COLO829 (cell line): Measurements from ENCODE around the gene SPRYD3.
"Not testable (repeated sequence)": the region's sequence is repeated elsewhere in the genome, so short reads cannot be mapped to it uniquely, and the experiment has no call there.

Experiments used
- DNase-seq: peaks from one replicate; pipeline ENCODE4 v3.0.0; 2012; ENCODE audit warnings: low spot score

The SPRYD3 gene

DNA sequence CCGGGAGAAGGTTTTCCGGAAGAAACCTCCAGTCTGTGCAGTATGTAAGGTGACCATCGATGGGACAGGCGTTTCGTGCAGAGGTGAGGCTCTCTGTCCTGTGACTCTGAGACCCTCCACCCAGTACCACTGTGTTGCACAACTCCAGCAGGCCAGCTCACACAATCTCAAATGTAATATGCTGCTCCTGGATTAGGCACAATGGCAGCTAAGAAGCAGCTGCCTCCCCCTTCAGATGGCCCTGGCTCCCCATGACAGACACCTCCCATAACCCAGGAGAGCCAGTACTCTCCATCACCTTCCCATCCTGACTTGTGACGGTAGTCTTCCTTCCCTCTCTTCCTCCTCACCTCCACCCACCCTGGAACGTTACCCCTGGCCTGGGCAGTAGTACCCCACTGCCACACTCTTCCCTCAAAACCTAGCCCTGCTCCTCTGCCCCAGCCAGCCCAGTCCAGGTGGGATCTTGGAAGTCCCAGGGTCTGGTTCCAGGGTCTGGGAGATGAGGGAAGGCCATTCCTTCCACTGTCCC, 27.2 kb downstream of the SPRYD3 start:
- no peak for DNase-seq

DNA sequence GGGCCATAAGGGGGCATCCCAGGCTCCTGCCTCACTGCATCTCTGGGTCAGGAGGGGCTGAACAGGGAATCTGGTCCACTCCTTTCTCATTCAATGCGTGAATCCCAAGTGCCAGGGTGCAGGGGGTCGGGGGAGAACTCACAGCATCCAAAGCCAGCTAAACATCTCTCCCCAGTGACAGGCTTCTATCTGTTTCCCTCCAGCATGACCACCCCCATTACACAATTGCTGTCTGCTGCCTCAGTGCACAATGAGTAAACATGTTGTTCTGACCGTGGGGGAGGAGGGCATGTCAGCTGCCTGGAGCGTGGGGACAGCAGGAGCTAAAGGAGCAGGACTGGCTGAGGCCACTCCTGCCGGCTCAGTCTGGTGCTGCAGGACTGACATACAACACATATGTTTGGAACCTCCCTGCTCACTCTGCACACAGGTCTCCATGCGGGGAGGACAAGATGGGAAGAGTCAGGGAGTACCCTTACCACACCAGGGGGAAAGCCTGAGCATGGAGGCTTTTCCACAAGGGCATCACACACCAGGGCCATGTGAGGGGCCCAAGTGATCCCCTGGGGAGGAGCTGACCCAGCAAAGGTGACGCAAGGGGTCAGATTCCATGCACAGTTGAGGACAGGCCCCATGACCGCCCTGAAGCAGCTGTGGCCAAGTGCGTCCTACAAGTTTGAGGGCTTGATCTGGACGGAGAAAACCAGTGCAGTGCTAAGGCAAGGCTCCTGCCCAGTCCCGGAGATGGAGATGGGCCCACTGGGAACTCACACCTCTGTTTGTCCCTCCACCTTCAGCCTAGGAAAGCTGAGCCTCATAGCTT, 27.9 kb downstream of the SPRYD3 start:
- no peak for DNase-seq

DNA sequence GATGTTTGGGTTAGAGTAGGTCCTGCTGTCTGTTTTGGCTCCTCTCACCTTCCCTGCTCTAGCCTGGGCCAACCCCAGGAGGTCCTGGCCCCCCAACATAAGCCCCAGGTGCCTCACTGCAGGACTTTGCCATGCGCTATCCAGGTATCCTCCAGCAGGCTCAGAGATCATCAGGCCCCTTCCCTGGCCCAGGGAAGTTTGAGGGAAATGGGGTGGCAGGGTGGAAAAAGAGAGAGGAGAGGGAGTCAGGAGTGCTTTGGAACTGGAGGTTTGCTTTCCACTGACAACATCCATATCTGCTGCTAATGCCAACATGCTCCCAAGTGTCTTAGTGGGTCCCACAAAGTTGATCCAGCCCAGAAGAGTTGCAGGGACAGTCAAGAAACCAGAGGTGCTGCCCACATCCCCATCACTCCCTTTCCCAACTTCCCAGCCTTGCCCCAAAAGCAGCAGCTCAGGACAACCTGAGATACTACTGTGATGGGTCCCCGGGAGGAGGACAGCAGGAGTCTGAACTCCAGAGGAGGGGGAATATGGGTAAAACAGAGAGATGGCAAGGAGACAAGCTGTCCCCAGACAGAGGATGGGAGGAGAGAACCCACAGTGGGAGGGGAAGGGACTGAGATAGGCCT, 28.6 kb downstream of the SPRYD3 start:
- no peak for DNase-seq

DNA sequence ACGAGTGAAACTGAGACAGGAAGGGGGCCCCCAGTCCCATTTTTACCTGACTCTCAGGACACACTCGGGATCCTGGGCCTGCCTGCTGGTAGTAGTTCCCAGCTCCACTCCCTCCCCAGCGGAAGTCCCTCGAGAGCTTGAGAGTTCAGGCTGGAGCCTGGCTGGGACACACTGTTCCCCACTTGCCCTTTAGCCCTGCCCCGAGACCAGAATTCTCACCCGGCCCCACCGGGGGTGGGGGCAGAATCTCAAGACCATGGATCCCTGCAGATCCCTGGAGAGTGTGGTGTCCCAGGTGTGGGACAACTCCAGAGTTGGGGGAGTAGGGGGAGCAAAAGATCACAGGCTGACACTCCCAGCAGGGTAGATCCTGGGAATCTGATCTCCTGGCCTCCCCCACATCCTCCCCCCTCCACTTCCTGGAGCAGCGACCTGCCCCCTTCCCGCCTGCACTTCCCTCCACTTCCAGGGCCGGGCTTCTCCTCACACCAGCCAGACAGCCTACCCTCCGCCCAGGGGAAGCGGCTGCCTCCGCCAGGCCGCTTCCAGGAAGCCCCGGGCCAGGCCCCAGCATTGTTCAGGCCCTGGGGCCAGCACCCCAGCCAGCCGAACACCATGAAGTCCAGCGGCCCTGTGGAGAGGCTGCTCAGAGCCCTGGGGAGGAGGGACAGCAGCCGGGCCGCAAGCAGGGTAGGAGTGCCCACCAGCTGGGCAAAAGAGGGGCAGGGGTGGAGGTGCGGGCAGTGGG, 29.4 kb downstream of the SPRYD3 start, which contains the start of gene TNS2:
TSS of gene TNS2 (plus strand) at position 495 of the 748 bp plus-strand sequence. CDS start at position 616, 121 bp downstream.
- DNase-seq, result no peak

DNA sequence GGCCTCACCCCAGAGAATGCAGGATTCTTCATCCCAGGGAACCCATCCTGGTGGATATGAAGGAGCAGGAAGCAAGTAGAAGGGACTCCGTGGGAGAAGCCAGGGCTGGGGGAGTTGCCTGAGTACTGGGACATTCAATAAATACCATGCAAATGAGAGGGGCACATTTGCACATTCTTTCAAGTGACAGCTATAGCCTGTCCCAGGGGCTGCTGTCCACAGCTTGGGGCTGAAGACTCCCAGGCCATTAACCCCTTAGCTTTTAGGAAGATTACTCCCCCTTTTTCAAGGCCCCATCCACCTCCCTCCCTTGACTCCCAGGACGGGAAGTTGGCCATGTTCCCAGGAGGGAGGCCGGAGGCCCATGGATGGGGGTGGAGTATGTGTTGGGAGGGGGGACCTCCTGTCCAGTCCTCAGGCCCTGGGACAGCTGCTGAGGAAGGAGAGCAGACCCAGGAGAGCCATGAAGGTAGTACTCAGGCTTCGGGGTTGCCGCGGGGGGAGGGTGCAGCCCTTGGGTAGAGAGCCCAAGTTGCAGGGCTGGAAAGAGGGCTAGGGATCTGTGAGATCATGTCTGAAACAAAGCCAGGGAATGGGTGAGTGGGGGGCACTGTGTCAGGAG, 30.3 kb downstream of the SPRYD3 start:
- no peak for DNase-seq

DNA sequence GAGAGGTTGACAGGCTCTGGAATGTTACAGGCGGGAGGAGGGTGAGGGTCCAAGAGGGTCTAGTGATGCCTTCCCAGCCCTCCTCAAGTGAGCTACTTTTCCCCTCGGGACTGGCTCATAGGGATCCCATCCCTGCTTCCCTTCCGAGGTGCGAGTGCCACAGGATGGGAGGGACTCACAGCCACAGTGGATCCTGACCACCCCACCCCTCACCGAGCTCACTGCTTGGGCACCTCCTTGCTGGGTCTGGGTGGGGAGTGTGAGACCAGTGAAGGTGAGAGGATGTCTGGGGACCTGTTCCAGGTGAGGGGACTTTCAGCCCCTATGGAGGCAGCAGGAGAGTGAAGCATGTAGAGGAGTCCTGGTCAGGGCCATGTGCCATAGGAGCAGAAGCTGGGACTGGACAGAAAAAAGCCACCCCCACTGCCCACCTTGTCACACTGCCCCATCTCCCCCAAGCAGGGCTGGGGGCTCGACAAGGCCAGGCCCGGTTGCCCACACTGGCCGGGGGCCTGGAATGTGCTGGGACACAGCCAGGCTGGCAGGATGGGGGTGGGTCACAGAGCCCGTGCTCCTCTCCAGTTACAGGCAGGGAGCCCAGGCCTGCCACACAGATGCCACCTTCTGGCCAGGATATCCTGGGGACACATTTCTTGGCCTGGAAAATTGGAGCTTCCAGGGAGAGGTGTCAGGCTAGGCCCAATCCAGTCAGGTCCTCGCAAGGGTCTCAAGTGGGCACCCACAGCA, 31.0 kb downstream of the SPRYD3 start:
- no peak for DNase-seq

DNA sequence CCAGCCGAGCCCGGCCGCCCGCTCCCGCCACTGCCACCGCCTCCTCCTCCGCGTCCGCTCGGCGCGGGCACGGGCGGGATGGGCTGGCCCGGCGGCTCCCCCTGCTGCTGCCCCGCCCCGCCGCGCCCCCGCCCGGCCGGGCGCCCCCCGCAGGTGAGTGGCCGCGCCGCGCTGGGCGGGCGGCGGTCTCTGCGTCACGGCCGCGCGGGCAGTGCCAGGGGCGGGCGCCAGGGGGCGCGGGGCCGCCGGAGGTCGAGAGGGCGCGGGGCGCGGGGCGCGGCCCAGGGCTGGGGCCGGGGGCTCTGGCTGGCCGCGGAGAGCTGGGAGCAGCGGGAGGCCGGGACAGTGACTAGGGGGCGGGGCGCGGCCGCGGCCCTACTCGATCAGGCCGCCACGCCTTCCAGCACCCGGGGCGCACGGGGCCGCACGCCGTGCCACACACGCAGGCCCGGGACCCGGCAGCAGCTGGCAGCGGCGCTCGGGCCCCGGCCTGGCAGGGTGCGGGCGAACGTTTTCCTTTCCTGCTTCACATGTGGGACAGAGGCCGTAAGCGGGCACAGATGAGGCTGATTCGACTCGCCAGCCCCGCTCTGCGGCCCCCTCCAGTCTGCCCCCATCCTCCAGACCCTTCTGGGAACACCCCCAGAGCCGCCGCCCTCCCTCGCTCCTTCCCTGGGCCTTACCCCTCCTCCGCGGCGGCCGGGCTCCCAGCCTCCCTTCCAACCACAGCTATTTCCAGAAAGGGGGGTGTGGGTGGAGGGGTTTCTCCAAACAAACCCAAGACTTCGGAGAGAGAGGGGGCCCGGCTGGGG, 31.8 kb downstream of the SPRYD3 start:
- no peak for DNase-seq

DNA sequence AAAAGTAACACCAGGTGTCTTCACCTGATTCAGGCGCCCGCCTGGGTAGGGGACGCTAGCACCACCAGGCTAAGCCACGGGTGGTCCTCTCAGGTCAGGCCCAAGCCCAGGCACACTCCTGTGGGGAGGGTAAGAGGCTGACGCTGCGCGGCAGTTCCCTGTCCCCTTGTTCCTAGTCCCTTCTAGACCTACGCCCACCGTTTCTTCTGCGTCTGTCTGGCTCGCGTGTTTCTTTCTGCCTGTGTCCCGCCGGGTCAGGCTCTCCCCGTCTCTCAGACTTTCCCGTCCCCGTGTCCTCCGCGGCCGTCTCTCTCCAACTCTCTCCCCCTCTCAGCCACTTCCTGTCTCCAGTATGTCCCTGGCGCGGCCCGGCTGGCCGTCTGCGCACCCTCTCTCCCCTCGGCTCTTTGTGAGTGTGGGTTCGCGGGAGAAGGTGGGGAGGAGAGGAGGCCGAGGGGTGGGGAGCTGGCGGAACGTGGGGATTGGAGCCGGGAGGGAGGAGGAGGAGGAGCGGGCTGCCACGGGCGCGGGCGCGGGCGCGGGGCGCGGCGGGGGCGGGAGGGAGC, 32.5 kb downstream of the SPRYD3 start:
- DNase-seq, result no peak

DNA sequence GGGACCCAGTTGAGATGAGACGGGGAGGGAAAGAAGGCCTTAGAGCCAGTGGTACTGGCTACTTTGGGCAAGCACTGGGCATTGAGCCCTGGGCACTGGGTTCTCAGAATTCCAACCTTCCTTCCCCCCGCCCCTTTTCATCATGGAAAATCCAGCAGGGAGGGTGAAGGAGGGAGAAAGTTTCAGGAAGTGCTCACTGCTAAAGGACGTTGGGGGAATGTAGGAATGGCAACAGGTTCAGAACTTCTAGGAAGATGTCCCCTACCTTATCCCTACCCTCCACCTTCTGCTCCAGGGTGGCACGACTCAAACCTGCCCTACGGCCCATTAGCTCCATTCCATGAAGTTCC, 33.5 kb downstream of the SPRYD3 start:
- no peak for DNase-seq

DNA sequence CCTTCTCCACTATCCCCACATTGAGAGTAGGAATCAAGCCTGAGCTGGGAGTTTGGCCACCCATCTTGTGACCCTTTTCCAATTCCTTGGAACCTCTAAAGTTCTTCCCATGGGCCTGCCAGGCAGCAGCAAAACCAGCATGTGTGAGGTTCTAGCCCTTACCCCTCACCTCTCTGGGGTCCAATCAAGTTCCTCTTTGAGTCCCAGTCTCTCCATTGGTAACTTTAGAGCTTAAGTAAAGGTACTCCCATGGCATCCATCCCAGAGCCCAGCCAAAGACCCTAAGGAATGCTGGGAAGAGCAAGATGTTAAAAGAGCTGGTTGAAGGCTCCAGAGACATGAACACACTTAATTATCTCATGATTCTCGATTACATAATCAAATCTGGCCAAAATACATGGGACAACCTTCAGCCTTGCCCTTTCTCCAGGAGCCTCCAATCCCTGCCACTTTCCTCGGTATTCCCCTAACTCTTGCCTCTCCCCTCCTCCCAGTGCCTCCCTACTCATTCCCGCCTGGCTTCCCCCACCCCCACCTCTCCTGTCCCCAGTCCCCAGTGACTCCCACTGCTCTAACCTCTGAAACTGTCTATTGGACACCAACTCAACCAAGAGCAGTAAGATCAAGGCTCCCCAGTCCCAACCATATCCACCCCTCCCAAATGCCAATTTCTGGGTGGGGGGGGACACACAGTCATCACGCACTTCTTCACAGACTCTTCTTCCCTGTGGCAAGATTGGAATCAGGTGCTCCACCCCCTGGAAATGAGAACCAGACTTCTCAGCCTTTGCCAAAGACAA, 34.1 kb downstream of the SPRYD3 start:
- DNase-seq, result no peak

DNA sequence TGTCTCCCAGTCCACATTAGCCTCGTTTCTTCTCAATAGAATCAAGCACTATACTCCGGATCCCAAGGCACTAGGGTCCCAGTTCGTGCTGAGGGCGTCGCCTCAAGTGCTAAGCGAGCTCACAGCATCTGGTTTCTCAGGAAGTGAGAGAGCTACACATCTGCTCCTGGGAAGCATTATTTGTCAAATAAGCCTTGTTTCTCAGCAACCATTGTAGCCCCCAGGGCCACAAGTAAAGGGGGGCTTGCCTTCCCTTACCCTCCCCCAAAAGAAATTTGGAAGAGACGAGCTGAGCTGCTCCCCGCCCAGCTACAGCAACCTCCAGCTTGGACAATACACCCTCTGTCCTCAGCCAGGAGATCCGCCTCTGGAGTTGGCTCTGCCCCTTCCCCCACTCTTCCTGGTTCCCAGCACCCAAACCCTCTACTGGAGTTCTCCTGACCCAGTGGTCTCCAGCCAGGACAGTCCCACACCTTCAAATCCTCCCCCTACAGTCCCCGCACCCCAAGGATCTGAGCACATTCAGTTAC, 35.1 kb downstream of the SPRYD3 start:
- DNase-seq, result peak; percentile 83

DNA sequence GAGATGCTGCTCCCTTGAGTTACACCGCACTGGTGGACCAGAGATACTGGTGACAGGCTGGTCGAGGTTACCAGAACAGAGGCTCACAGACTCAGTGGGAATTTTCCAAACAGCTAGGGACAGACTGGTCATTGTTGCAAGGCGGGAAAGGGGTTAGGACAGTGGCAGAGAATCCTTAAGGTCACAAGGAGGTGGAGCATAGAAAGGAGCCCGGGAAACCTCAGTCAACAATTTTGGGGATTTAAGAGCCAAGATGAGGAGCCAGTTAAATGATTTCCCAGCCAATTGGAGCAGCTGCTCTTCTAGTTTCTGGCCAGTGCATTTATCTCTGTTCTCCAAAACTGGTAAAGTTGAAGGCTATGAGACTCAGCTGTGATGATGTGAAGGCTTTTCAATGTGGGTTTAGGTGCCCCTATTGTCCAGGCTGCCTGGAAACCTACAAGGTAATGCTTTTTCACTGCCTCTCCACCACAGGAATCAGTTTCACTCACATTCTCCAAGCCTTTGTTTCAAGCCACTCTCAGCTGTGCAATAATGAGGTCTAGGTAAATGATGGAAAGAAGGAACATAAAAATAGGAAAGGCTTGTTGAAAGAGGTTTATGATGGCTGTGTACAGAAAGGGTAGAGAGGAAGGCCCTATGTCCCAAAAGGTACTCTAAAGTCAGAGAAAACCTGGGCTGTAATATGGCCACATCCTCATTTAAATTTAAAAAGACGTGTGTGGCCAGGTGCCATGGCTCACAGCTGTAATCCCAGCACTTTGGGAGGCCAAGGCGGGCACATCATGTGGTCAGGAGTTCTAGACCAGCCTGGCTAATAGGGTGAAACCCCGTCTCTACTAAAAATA, 36.4 kb downstream of the SPRYD3 start:
- no peak for DNase-seq

DNA sequence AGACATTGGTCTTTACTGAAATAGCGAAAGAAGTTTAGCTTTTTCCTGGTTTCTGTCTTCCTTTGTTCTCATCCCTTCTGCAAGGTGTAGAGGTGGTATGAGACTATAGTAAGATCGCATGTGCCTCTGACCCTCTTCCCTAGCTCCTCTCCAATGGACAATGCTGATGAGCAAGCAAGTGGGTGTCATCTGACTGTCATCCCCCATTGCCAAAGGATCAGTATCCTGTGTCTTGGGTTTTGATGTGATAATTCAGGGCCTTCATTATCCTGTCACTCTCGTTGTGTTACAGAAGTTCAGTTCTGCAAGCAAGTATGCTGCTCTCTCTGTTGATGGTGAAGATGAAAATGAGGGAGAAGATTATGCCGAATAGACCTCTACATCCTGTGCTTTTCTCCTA, 39.3 kb downstream of the SPRYD3 start:
- DNase-seq, result no peak

DNA sequence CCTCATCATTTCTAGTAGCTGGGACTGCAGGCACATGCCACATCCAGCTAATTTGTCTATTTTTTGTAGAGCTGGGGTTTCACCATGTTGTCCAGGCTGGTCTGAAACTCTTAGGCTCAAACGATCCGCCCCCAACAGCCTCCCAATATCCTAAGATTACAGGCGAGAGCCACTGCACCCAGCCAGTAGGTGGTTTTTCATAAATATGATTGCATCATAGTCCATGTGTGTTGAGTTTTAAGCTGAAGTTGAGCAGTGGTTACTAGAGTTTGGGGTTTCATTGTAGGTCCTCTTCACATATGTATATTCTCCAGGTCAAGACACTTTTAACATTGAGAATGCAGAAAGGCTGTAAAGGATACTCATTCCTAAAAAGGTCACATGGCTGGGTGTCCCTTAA, 42.4 kb downstream of the SPRYD3 start:
- no peak for DNase-seq

DNA sequence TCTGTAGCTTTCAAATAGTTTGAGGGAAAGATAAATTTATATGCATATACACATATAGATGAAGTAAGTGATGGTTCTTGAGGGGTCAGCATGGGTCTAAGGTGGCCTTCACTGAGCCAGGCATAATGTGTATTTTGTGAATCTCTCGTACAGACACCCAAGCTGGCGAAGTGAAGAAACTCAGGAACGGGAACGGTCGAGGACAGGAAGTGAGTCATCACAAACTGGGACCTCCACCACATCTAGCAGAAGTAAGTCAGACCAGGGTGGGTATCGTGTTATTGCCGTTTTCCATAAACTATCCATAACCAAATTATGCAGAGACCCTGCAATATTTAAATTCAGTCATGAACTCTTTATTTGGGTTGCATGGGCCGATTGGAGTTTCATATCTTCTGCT, 44.7 kb downstream of the SPRYD3 start:
- no peak for DNase-seq

DNA sequence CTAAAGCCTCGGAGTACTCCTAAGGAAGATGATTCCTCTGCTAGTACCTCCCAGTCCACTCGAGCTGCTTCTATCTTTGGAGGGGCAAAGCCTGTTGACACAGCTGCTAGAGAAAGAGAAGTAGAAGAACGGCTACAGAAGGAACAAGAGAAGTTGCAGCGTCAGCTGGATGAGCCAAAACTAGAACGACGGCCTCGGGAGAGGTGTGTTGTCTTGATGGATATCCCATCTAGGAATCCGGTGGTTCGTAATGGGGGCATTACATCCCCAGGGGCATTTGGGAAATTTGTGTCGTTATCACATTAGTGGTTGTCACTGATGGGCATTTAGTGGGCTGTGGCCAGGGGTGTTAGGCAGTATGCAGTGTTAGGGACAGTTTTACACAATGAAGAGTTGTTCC, 45.4 kb downstream of the SPRYD3 start:
- DNase-seq, result not testable (repeated sequence)

DNA sequence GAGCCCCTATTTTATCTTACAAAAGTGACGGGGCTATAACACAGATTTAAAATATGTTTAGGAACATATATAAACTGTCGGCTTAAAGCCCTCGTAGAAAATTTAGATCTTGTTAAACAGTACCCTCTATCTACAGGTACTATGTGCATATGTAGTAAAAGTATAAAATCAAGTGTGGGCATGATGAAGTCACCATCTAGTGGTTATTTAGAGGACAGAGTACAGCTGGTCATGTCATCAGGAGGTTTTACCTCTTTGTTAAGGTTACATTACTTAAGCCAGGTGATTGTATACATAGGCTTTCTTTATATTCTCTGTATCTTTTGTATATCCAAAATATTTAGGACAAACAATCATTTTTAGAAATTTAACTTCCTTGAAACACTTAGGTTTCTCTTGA, 47.6 kb downstream of the SPRYD3 start:
- DNase-seq, result no peak

DNA sequence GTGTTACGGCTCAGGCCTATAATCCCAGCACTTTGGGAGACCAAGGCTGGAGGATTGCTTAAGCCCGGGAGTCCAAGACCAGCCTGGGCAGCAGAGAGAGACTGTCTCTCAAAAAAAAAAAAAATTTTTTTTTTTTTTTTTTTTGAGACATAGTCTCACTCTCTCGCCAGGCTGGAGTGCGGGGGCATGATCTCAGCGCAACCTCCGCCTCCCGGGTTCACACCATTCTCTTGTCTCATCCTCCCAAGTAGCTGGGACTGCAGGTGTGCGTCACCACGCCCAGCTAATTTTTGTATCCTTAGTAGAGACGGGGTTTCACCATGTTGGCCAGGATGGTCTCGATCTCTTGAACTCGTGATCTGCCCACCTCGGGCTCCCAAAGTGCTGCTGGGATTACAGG, 52.2 kb downstream of the SPRYD3 start:
- DNase-seq, result not testable (repeated sequence)
